ENCODE data around the gene CLCN1.

Gene CLCN1

GRCh38 chr7:143372070-143372469, 56.2 kb downstream of the CLCN1 start:
- no peak overlapping the region for H3K27ac ChIP-seq
- DNase-seq: no peak

DNA sequence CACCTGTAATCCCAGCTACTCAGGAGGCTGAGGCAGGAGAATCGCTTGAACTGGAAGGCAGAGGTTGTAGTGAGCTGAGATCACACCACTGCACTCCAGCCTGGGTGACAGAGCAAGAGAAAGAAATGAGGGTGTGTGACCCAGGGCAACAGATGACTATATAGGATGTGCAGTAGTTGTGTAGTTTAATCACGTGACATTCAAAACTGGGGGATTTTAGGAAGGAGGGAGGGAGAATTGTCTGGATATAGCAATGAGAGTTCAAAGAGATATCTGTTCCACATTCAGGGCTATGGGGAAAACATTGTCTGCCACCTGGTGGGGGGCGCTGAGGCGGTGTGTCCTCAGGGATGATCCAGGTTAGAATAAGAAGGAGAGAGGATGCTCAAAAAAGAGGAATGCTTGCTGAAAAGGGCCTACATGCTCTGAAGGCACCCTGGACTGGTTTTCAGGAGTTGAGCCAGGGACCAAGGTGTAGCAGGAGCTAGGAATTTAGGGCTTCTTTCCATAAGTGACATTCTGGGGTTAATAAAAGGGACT, 57.4 kb downstream of the CLCN1 start:
- DNase-seq: no peak
- no peaks in the 10 kb centered on the region for H3K27me3 ChIP-seq (ENCODE audit: insufficient read depth, low read depth, severe bottlenecking)
- no peaks in the 10 kb centered on the region for H3K36me3 ChIP-seq

More at GRCh38 chr7:143372070-143372469, 56.2 kb downstream of the CLCN1 start:
- TF ChIP-seq, protein P1, sequence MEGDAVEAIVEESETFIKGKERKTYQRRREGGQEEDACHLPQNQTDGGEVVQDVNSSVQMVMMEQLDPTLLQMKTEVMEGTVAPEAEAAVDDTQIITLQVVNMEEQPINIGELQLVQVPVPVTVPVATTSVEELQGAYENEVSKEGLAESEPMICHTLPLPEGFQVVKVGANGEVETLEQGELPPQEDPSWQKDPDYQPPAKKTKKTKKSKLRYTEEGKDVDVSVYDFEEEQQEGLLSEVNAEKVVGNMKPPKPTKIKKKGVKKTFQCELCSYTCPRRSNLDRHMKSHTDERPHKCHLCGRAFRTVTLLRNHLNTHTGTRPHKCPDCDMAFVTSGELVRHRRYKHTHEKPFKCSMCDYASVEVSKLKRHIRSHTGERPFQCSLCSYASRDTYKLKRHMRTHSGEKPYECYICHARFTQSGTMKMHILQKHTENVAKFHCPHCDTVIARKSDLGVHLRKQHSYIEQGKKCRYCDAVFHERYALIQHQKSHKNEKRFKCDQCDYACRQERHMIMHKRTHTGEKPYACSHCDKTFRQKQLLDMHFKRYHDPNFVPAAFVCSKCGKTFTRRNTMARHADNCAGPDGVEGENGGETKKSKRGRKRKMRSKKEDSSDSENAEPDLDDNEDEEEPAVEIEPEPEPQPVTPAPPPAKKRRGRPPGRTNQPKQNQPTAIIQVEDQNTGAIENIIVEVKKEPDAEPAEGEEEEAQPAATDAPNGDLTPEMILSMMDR (IDR thresholded peaks at IDR 0.05; ENCODE audit: low read depth, low read length): no peak
- Histone ChIP-seq H3K27me3 (ENCODE audit: insufficient read depth, low read depth, severe bottlenecking) (no peaks in the 10 kb centered on the region), H3K4me3 (ENCODE audit: low read depth, low read length) (no peak overlapping the region), H3K36me3 (no peaks in the 10 kb centered on the region), H3K9me3 (ENCODE audit: severe bottlenecking) (no peaks in the 10 kb centered on the region)

DNA sequence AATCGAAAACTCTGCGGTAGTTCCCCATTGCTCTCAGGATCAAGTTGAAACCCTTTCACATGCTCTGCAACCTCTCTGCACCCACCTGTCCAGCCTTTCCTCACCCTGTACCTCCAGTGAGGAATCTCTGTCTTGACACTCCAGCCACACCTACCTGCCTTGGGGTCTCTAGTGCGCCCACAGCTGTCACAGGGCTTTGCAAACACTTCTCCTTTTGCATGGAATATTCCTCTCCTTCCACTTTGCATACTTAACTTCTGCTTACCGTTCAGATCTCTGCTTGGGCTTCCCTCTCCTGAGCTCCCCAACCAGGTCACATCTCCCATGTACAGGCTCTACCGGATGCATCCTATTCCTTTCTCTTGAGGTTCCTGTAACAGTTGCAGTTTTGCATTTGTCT, 58.6 kb downstream of the CLCN1 start:
- Histone ChIP-seq H3K36me3 (no peaks in the 10 kb centered on the region), H3K27ac (no peak overlapping the region), H3K27me3 (ENCODE audit: insufficient read depth, low read depth, severe bottlenecking) (no peaks in the 10 kb centered on the region), H3K9me3 (ENCODE audit: severe bottlenecking) (no peaks in the 10 kb centered on the region), H3K4me3 (ENCODE audit: low read depth, low read length) (no peak overlapping the region)
- DNase-seq: no peak
- TF ChIP-seq, protein P1 (IDR thresholded peaks at IDR 0.05; ENCODE audit: low read depth, low read length): no peak

More for the DNA sequence above, 57.4 kb downstream of the CLCN1 start:
- no peak overlapping the region for H3K4me3 ChIP-seq (ENCODE audit: low read depth, low read length)
- H3K9me3 ChIP-seq (ENCODE audit: severe bottlenecking): no peaks in the 10 kb centered on the region
- H3K27ac ChIP-seq: no peak overlapping the region
- TF ChIP-seq, protein P1 (IDR thresholded peaks at IDR 0.05; ENCODE audit: low read depth, low read length): peak; percentile 25; the same call in 1 of the 2 replicates

DNA sequence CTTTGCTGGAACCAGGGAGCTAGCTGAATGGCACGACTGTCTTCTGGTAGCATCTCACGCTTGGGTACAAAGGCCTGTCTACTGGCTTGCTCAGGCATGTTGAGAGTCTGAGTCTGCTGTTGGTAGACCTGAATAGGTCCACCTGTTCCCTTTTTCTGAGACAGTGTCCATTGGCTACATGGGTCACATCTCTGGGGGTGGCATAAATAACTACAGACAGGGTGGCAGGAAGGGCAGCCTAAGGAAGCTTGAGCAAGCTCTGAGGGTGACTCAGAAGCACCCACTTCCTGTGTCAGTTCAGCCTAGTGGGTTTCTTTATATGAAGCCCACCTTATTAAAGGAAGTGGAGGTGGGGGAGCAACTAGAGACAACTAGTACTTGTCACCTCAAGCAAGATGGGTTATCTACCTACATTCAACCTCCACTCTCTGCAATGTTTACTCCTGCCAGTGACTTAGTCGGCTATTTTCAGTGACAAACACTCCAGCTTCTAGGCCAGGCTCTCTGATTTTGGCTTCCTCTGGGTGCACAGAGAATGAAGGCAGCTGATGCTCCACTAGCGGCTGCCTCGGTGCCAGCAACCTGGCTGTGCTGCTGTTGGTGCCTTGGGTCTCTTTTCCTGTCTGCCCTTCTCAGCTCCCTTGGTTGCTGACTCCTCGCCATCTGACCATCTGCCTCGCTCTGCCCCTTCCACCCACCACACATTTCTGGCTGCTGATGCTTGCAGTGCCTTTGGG, 59.6 kb downstream of the CLCN1 start:
- no peaks in the 10 kb centered on the region for H3K9me3 ChIP-seq (ENCODE audit: severe bottlenecking)
- H3K36me3 ChIP-seq: no peaks in the 10 kb centered on the region
- H3K4me3 ChIP-seq (ENCODE audit: low read depth, low read length): no peak overlapping the region
- H3K27me3 ChIP-seq (ENCODE audit: insufficient read depth, low read depth, severe bottlenecking): no peaks in the 10 kb centered on the region
- TF ChIP-seq, protein P1 (IDR thresholded peaks at IDR 0.05; ENCODE audit: low read depth, low read length): no peak
- no peak overlapping the region for H3K27ac ChIP-seq
- DNase-seq: no peak

DNA sequence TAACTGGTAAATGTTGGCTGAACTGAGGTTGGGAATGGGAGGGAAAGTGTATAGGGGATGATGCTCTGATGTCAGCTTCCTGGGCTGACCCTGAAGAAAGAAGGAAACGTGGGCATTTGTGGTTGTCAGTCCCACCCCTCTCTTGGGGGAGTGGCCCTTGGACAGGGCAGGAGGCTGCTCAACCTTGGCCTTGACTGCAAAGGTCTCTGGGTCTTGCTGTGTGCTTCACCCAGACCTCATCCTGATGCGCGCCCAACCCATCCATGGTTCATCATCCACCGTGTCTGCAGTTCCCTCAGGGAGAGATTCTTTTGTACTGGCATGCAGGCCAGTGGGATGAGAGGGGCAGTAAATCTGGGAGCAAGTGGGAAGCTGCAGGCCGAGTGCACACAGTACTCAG, 60.5 kb downstream of the CLCN1 start:
- Histone ChIP-seq H3K27ac (no peak overlapping the region), H3K4me3 (ENCODE audit: low read depth, low read length) (no peak overlapping the region), H3K9me3 (ENCODE audit: severe bottlenecking) (no peaks in the 10 kb centered on the region), H3K36me3 (no peaks in the 10 kb centered on the region), H3K27me3 (ENCODE audit: insufficient read depth, low read depth, severe bottlenecking) (no peaks in the 10 kb centered on the region)
- DNase-seq: no peak
- TF ChIP-seq, protein P1 (IDR thresholded peaks at IDR 0.05; ENCODE audit: low read depth, low read length): no peak
